Gastroesophageal sphincter (tissue), 4 donors: ENCODE measurements around the gene VMAC. TPM values are rescaled to one million over a fixed set of nuclear protein-coding genes. Genes with fewer than 3 reads are reported as not detected.

Experiments
- ATAC-seq: fragments of 150-250 bp; one replicate; pipeline ENCODE4 v1.9.1; 2016; ENCODE audit warnings: mild to moderate bottlenecking, moderate library complexity
- H3K27ac ChIP-seq, 4 donors: fragments of 200-600 bp; sonication (generic) in 3 of 4; 1 replicate in 3 of 4; 2 replicates in 1 of 4; pipeline ENCODE4 v1.5.1; 2016 to 2019
- H3K27me3 ChIP-seq: fragments of 200-600 bp; sonication (generic); one replicate; pipeline ENCODE4 v1.5.1; 2019
- H3K36me3 ChIP-seq, 2 donors: fragments of 200-600 bp; sonication (generic); one replicate each; pipeline ENCODE4 v1.5.1; 2019; ENCODE audit warnings: control low read depth in 1 of 2
- H3K4me1 ChIP-seq, 3 donors: fragments of 200-600 bp; sonication (generic); 1 replicate in 2 of 3; 2 replicates in 1 of 3; pipeline ENCODE4 v1.5.1; 2016 to 2019; ENCODE audit warnings: control low read depth in 2 of 3
- H3K4me3 ChIP-seq, 2 donors: fragments of 200-600 bp; sonication (generic); one replicate each; pipeline ENCODE4 v1.5.1; 2019; ENCODE audit warnings: mild to moderate bottlenecking in 1 of 2, moderate library complexity in 1 of 2
- H3K9me3 ChIP-seq, 3 donors: fragments of 200-600 bp; sonication (generic); one replicate each; pipeline ENCODE4 v1.5.1; 2017 to 2019; ENCODE audit warnings: control low read depth in 2 of 3
- CTCF ChIP-seq, 4 experiments: fragments of 200-600 bp in 2 of 4; fragments of 450-650 bp in 2 of 4; sonication (generic) in 1 of 4; IDR thresholded peaks; one replicate each; pipeline ENCODE4 v1.5.1; 2017 to 2019; ENCODE audit warnings: antibody characterized with exemption in 4 of 4, mild to moderate bottlenecking in 2 of 4, moderate library complexity in 2 of 4
- EP300 ChIP-seq: sonication (generic); formaldehyde crosslinking; IDR thresholded peaks from one replicate; pipeline ENCODE4 v1.6.1; 2017; ENCODE audit warnings: antibody characterized with exemption, mild to moderate bottlenecking
- POLR2A ChIP-seq, 2 donors: fragments of 450-650 bp; IDR thresholded peaks; one replicate each; pipeline ENCODE4 v1.6.1; 2017; ENCODE audit warnings: antibody characterized with exemption in 2 of 2, mild to moderate bottlenecking in 2 of 2, moderate library complexity in 1 of 2
- POLR2AphosphoS5 ChIP-seq: sonication (generic); formaldehyde crosslinking; IDR thresholded peaks from one replicate; pipeline ENCODE4 v1.6.1; 2017; ENCODE audit warnings: antibody characterized with exemption
- WGBS, 2 donors: methylation state at CpG; one replicate each; pipeline ENCODE4 v1.1.5; 2018; ENCODE audit warnings: low coverage in 1 of 2; 5-methylcytosine and 5-hydroxymethylcytosine counted together
- total RNA-seq, 4 donors: library from RNA; depleted of rRNA; stranded (reverse); fragments of >200 nt; gene quantifications; one replicate each; pipeline ENCODE4 v1.1.0, GENCODE V29; 2016

VMAC gene
- total RNA-seq, 4 donors from 2014 or later: 5.0 to 9.3 (median 8.0) TPM

- H3K4me1 ChIP-seq: peaks cover 0 to 63% (median 30%) of the 10 kb centered on the region in 3 donors
- no peaks in the 10 kb centered on the region for H3K27me3 ChIP-seq
- no peak for TF ChIP-seq EP300
- peak; percentile 64 for TF ChIP-seq POLR2AphosphoS5
- H3K27ac ChIP-seq: peak overlapping the region in 3 of 4 donors; percentile 66 to 79 (median 67)
- H3K36me3 ChIP-seq: peaks cover 0 to 61% of the 10 kb centered on the region in 2 donors
- no peak overlapping the region for H3K4me3 ChIP-seq
- 73 to 87% methylated on average over 4 to 17 of the region's 21 CpGs for WGBS, 2 donors
- ATAC-seq: no peak
- no peaks in the 10 kb centered on the region for H3K9me3 ChIP-seq
Measured at GRCh38 chr19:5940260-5941208, 35.9 kb downstream of the VMAC start.

- ATAC-seq: no peak
- H3K9me3 ChIP-seq: no peaks in the 10 kb centered on the region
- H3K4me3 ChIP-seq: no peak overlapping the region
- peak overlapping the region in 3 of 4 donors; percentile 66 to 79 (median 67) for H3K27ac ChIP-seq
- peaks cover 0 to 63% (median 28%) of the 10 kb centered on the region in 3 donors for H3K4me1 ChIP-seq
- H3K27me3 ChIP-seq: no peaks in the 10 kb centered on the region
- H3K36me3 ChIP-seq: peaks cover 0 to 49% of the 10 kb centered on the region in 2 donors
- WGBS, 2 donors: 80% methylated on average over 2 of the region's 11 CpGs; no CpG with 5 or more reads in 1 of the 2 donors
- TF ChIP-seq POLR2AphosphoS5 (no peak), POLR2A (IDR thresholded peaks at IDR 0.05) (no peak), CTCF (IDR thresholded peaks at IDR 0.05) (no peak), EP300 (no peak)
Measured at GRCh38 chr19:5941673-5942072, 37.0 kb downstream of the VMAC start.

GRCh38 chr19:5943045-5943444, 38.4 kb downstream of the VMAC start:
- H3K27ac ChIP-seq: peak overlapping the region in 3 of 4 donors; percentile 66 to 79 (median 67)
- no peak overlapping the region for H3K4me3 ChIP-seq
- 29 to 56% methylated on average over 5 to 6 of the region's 10 CpGs for WGBS, 2 donors
- H3K36me3 ChIP-seq: peaks cover 0 to 38% of the 10 kb centered on the region in 2 donors
- no peak for ATAC-seq
- TF ChIP-seq EP300 (no peak), POLR2AphosphoS5 (no peak), POLR2A (IDR thresholded peaks at IDR 0.05) (no peak), CTCF (IDR thresholded peaks at IDR 0.05) (no peak)
- H3K4me1 ChIP-seq: peaks cover 0 to 77% (median 41%) of the 10 kb centered on the region in 3 donors
- no peaks in the 10 kb centered on the region for H3K9me3 ChIP-seq
- H3K27me3 ChIP-seq: no peaks in the 10 kb centered on the region

GRCh38 chr19:5943623-5944022, 39.0 kb downstream of the VMAC start:
- 29 to 61% methylated on average over 4 to 6 of the region's 10 CpGs for WGBS, 2 donors
- ATAC-seq: no peak
- peaks cover 0 to 83% (median 46%) of the 10 kb centered on the region in 3 donors for H3K4me1 ChIP-seq

GRCh38 chr19:5947435-5947834, 42.8 kb downstream of the VMAC start:
- H3K4me3 ChIP-seq: peak overlapping the region in 1 of 2 donors; percentile 7
- 28 to 33% methylated on average over 5 to 9 of the region's 13 CpGs for WGBS, 2 donors
- peaks cover 21 to 96% (median 76%) of the 10 kb centered on the region in 3 donors for H3K4me1 ChIP-seq

More at GRCh38 chr19:5943623-5944022, 39.0 kb downstream of the VMAC start:
- no peaks in the 10 kb centered on the region for H3K9me3 ChIP-seq
- H3K27me3 ChIP-seq: no peaks in the 10 kb centered on the region
- H3K36me3 ChIP-seq: peaks cover 0 to 32% of the 10 kb centered on the region in 2 donors
- H3K4me3 ChIP-seq: no peak overlapping the region
- TF ChIP-seq POLR2A (IDR thresholded peaks at IDR 0.05): no peak
- TF ChIP-seq POLR2AphosphoS5: peak; percentile 28
- H3K27ac ChIP-seq: peak overlapping the region in 3 of 4 donors; percentile 66 to 79 (median 67)

More at GRCh38 chr19:5947435-5947834, 42.8 kb downstream of the VMAC start:
- no peaks in the 10 kb centered on the region for H3K36me3 ChIP-seq
- TF ChIP-seq POLR2AphosphoS5 (peak; percentile 60), CTCF (IDR thresholded peaks at IDR 0.05) (no peak), EP300 (no peak), POLR2A (IDR thresholded peaks at IDR 0.05) (no peak)
- peak overlapping the region; percentile 80 to 88 (median 85) for H3K27ac ChIP-seq
- H3K9me3 ChIP-seq: no peaks in the 10 kb centered on the region
- no peaks in the 10 kb centered on the region for H3K27me3 ChIP-seq
- ATAC-seq: peak; percentile 82
